Prostate gland (tissue), 2 donors: Measurements from ENCODE around the gene NBEAL1.

Experiments
- CTCF ChIP-seq, 4 experiments: fragments of 200-600 bp in 2 of 4; fragments of 450-650 bp in 2 of 4; sonication (generic) in 2 of 4; IDR thresholded peaks; 1 replicate in 3 of 4; 2 replicates in 1 of 4; pipeline ENCODE4 v1.5.1; 2016 to 2019; ENCODE audit warnings: antibody characterized with exemption in 4 of 4, mild to moderate bottlenecking in 2 of 4, moderate library complexity in 2 of 4
- POLR2A ChIP-seq: fragments of 450-650 bp; IDR thresholded peaks from one replicate; pipeline ENCODE4 v1.6.1; 2016; ENCODE audit warnings: antibody characterized with exemption, mild to moderate bottlenecking

DNA sequence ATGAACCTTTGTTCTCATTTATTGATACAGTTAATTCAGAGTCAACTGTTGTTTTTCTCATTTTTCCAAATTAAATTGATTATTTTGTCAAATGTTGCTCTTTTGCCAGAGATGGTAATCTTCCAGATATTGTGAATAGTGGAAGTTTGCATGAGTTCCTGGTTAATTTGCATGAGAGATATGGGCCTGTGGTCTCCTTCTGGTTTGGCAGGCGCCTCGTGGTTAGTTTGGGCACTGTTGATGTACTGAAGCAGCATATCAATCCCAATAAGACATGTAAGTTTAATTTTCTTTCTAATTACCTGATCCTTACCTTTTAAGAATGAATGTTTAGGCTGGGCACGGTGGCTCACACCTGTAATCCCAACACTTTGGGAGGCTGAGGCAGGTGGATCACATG is 232.0 kb downstream of the NBEAL1 start:
- TF ChIP-seq POLR2A (no peak), CTCF (IDR thresholded peaks at IDR 0.05) (no peak)
